ENCODE measurements around the gene GALR1. TPM values are rescaled to one million over a fixed set of nuclear protein-coding genes. Genes with fewer than 3 reads are reported as not detected.

Gene GALR1, protein sequence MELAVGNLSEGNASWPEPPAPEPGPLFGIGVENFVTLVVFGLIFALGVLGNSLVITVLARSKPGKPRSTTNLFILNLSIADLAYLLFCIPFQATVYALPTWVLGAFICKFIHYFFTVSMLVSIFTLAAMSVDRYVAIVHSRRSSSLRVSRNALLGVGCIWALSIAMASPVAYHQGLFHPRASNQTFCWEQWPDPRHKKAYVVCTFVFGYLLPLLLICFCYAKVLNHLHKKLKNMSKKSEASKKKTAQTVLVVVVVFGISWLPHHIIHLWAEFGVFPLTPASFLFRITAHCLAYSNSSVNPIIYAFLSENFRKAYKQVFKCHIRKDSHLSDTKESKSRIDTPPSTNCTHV
- 0.75 TPM for polyA plus RNA-seq (2013, experiment 1 of 2)
- under 0.01 TPM for polyA plus RNA-seq (2013, experiment 2 of 2)

DNA sequence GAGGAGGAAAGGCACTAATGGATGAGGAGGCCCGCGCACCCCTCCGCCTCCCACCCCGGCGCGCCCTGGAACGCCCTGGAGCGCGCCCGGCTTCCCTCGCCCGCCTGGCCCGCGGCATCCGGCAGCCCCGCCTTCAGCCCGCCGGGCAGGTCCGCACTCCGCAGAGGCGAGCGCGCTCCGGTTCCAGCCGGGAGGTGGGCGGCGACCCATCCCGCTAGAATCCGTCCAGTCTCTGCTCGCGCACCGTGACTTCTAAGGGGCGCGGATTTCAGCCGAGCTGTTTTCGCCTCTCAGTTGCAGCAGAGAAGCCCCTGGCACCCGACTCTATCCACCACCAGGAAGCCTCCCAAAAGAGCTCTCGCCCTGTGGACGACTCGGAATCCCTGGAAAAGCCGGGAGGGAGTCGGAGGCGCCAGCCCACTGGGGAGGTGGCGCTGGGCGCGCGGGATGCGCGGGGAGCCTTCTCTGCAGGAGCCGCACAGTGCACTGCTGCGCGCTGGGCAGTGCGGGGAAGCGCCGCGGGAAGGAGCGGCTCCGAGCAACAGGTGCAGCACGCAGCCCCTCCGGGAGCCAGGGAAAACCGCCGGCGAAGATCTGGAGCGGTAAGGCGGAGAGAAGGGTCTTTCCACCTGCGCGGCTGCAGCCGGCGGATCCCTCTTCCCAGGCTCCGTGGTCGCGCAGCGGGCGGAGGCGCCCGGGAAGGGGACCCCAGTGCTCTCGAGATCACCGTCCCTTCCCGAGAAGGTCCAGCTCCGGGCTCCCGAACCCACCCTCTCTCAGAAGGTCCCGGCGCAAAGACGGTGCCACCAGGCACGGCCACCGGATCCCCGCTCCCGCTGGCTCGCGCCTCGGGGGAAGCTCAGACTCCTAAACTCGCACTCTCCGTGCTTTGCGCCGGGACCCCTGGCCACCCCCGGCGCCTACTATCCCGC, at the start of gene GALR1:
GALR1 (plus strand) TSS at position 280 of the 932 bp plus-strand sequence. CDS start 701 bp downstream, outside the sequence.
- H3K4me3 ChIP-seq (ENCODE audit: low read length) = peak within 1 kb of the TSS; percentile 59
- H3K9ac ChIP-seq (ENCODE audit: low read depth, low read length) = peak within 1 kb of the TSS; percentile 7; the same call in 1 of the 2 replicates
- H3K36me3 ChIP-seq (ENCODE audit: insufficient read depth, low read length) = no peaks in the 10 kb centered on the region
- under 1% methylated on average over 98 of the region's 98 CpGs for WGBS
- H3K27me3 ChIP-seq (ENCODE audit: insufficient read depth, low read length) = peaks cover 69% of the 10 kb centered on the region
- peaks cover 10% of the 10 kb centered on the region; the same call in 1 of the 2 replicates for H3K9me3 ChIP-seq (ENCODE audit: insufficient read depth, low read depth, low read length)
- peaks cover 16% of the 10 kb centered on the region; the same call in 1 of the 2 replicates for H3K4me1 ChIP-seq (ENCODE audit: insufficient read depth, low read length)
- H3K27ac ChIP-seq (ENCODE audit: low read depth, low read length) = no peak within 1 kb of the TSS

DNA sequence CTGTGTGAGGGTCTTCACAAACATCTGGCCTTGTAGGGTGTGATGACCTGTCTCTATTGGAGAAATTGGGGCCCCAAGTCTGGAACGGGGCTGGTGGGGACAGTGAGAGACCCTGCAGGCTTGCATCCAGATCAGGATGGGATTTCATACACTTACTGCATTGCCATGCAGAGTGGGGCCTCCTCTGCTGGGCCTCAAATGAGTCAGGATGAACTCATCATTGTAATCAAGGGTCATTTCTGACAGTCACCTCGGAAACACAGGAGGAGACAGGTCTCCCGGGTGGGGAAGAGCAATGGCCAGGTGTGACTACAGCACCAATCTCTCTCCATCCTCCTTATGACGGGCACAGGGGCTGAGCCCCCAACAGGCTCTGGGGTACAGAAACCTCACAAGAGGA, 48.1 kb upstream of the GALR1 start:
- Histone ChIP-seq H3K9ac (ENCODE audit: low read depth, low read length) (no peak overlapping the region), H3K27me3 (ENCODE audit: insufficient read depth, low read length) (no peaks in the 10 kb centered on the region), H3K4me1 (ENCODE audit: insufficient read depth, low read length) (no peaks in the 10 kb centered on the region; the same call in 1 of the 2 replicates), H3K36me3 (ENCODE audit: insufficient read depth, low read length) (no peaks in the 10 kb centered on the region), H3K4me3 (ENCODE audit: low read length) (no peak overlapping the region), H3K9me3 (ENCODE audit: insufficient read depth, low read depth, low read length) (no peaks in the 10 kb centered on the region), H3K27ac (ENCODE audit: low read depth, low read length) (no peak overlapping the region)
- 92% methylated on average over 4 of the region's 4 CpGs for WGBS

DNA sequence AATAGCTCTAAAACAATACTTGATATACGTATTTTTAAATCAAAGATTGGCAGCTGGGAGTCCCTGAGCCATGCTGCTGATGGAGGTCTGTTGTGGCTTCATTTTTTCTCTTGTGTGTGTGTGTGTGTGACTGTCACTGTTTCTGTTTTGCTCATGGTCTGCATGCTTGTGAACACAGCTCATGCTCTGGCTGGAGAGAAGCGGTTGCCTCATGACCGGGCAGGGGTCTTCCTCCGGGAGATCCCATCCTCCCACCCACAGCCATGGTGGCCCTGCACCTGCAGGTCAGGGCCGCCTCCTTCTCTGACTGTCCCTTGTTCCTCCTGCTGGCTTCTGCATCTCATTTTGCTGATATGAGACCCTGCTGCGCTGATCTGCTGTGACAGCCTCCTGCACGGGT, 47.3 kb upstream of the GALR1 start:
- Histone ChIP-seq H3K4me3 (ENCODE audit: low read length) (no peak overlapping the region), H3K9ac (ENCODE audit: low read depth, low read length) (no peak overlapping the region), H3K36me3 (ENCODE audit: insufficient read depth, low read length) (no peaks in the 10 kb centered on the region), H3K27me3 (ENCODE audit: insufficient read depth, low read length) (no peaks in the 10 kb centered on the region), H3K9me3 (ENCODE audit: insufficient read depth, low read depth, low read length) (no peaks in the 10 kb centered on the region), H3K4me1 (ENCODE audit: insufficient read depth, low read length) (no peaks in the 10 kb centered on the region), H3K27ac (ENCODE audit: low read depth, low read length) (no peak overlapping the region)
- WGBS = 97% methylated on average over 7 of the region's 7 CpGs

DNA sequence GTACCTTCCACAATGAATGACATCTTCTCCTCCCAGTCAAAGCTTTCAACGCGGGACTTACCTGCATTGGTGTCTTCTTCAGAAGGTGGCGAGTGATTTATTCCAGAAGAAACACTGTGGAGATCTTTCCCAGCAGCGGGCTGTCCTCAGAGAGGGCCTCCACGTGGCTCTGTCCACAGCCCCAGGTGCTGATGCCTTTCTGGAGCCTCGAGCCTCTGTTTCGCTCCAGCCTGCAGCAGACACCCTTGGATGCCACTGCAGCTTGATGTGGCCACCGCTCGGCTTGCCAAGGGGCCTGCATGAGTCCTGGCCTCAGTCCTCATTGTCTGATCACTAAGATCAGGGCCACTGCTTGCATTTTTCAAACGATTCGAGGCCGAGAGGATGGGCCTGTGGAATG, 46.6 kb upstream of the GALR1 start:
- Histone ChIP-seq H3K9me3 (ENCODE audit: insufficient read depth, low read depth, low read length) (no peaks in the 10 kb centered on the region), H3K27ac (ENCODE audit: low read depth, low read length) (no peak overlapping the region), H3K4me3 (ENCODE audit: low read length) (no peak overlapping the region), H3K4me1 (ENCODE audit: insufficient read depth, low read length) (no peaks in the 10 kb centered on the region), H3K27me3 (ENCODE audit: insufficient read depth, low read length) (no peaks in the 10 kb centered on the region), H3K9ac (ENCODE audit: low read depth, low read length) (no peak overlapping the region), H3K36me3 (ENCODE audit: insufficient read depth, low read length) (no peaks in the 10 kb centered on the region)
- WGBS = 82% methylated on average over 12 of the region's 12 CpGs

DNA sequence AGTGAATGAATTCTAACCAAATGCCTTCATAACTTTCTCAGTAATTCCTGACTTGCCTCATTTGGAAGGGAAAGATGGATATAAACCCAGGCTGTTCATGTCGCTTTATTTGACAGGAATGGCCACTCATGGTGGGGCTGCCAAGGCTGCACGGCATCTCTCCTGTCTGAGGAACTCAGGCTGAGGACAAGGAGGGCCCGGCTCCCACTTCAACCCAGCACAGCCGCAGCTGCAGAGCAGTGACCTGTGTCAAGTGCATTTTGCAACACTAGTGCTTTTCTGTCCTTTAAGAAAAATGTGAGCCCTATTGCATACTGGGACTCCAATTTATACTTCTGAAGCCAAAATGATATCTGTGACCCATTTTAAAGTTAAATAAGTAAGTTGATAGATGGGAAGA, 45.8 kb upstream of the GALR1 start:
- Histone ChIP-seq H3K9me3 (ENCODE audit: insufficient read depth, low read depth, low read length) (no peaks in the 10 kb centered on the region), H3K27ac (ENCODE audit: low read depth, low read length) (no peak overlapping the region), H3K36me3 (ENCODE audit: insufficient read depth, low read length) (no peaks in the 10 kb centered on the region), H3K9ac (ENCODE audit: low read depth, low read length) (no peak overlapping the region), H3K27me3 (ENCODE audit: insufficient read depth, low read length) (no peaks in the 10 kb centered on the region), H3K4me3 (ENCODE audit: low read length) (no peak overlapping the region), H3K4me1 (ENCODE audit: insufficient read depth, low read length) (no peaks in the 10 kb centered on the region)
- WGBS = 96% methylated on average over 4 of the region's 4 CpGs

DNA sequence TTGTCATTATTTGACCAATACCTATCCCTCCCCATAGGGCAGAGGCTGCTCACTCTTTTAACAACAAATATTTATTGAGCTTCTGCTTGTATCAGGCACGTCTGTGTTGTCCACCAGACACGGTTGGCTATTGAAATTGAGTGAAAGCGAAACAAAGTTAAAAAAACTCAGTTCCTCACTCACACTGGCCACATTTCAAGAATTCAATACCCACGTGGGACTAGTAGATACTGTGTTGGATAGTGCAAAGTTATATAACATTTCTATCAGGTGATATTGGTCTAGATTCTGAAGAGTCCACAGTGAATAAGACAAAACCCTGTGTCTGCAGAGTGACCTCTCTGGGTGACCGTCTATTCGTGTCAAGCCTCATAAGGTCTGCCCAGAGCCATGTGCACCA, 43.9 kb upstream of the GALR1 start:
- Histone ChIP-seq H3K4me1 (ENCODE audit: insufficient read depth, low read length) (no peaks in the 10 kb centered on the region), H3K27ac (ENCODE audit: low read depth, low read length) (no peak overlapping the region)
- 94% methylated on average over 6 of the region's 6 CpGs for WGBS

DNA sequence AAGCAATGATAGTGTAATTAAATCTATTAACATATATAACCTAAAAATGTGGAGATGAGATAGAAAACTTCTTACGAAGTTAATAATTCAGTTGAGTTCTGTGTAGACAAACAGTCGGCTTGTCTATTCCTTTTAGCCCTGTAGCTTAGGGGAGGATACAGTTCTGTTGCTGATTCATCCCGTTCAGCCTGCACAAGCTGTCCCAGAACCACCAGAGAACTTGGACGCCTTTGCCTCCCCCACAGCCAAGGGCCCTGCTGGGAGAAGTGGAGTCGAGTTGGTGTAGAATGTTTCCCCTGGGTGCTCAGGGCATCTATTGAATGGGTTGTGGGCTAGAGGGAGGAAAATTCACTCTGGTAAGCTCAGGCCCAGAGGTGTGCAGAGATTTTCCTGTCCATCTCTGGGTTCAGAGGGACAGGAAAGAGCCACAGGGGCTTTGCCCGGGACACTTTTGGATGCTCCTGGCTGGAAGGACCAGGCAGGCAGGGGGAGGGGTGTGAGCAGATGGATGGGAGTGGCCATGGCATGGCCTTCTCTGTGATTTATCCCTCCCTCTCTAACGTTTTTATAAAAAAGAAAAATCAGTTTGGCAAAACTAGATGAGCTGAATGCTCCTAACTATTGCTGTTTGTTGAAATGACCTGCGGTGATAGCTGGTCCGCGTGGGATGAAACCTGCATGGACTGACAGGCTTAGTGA, 42.8 kb upstream of the GALR1 start:
- H3K9me3 ChIP-seq (ENCODE audit: insufficient read depth, low read depth, low read length) = no peaks in the 10 kb centered on the region
- H3K27ac ChIP-seq (ENCODE audit: low read depth, low read length) = no peak overlapping the region
- peaks cover 3% of the 10 kb centered on the region; the same call in 1 of the 2 replicates for H3K4me1 ChIP-seq (ENCODE audit: insufficient read depth, low read length)
- 92% methylated on average over 10 of the region's 10 CpGs for WGBS
- no peaks in the 10 kb centered on the region for H3K36me3 ChIP-seq (ENCODE audit: insufficient read depth, low read length)
- H3K4me3 ChIP-seq (ENCODE audit: low read length) = no peak overlapping the region
- H3K27me3 ChIP-seq (ENCODE audit: insufficient read depth, low read length) = no peaks in the 10 kb centered on the region
- H3K9ac ChIP-seq (ENCODE audit: low read depth, low read length) = no peak overlapping the region

More for the DNA sequence above, 43.9 kb upstream of the GALR1 start:
- Histone ChIP-seq H3K4me3 (ENCODE audit: low read length) (no peak overlapping the region), H3K36me3 (ENCODE audit: insufficient read depth, low read length) (no peaks in the 10 kb centered on the region), H3K9ac (ENCODE audit: low read depth, low read length) (no peak overlapping the region), H3K27me3 (ENCODE audit: insufficient read depth, low read length) (no peaks in the 10 kb centered on the region), H3K9me3 (ENCODE audit: insufficient read depth, low read depth, low read length) (no peaks in the 10 kb centered on the region)

DNA sequence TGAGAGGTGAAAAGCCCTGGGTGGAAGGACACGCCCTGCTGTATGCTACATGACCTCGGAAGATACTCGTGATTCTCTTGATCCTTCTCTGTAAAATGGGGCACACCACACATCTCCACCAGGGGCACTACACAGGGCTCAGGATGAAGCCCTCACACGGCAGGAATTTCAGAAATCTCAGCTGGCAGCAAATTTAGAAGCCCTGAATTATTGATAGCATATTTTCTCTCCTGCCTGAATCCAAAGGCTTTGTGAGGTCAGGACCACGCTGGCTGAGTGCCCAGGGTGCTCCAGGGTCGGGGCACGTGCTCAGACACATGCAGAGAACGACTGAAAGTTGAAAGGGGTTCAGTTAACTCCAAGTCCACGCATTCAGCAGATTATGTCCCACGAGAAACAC, 42.1 kb upstream of the GALR1 start:
- H3K36me3 ChIP-seq (ENCODE audit: insufficient read depth, low read length) = no peaks in the 10 kb centered on the region
- WGBS = 72% methylated on average over 10 of the region's 10 CpGs
- no peaks in the 10 kb centered on the region for H3K27me3 ChIP-seq (ENCODE audit: insufficient read depth, low read length)
- H3K9ac ChIP-seq (ENCODE audit: low read depth, low read length) = no peak overlapping the region
- H3K4me1 ChIP-seq (ENCODE audit: insufficient read depth, low read length) = peaks cover 3% of the 10 kb centered on the region; the same call in 1 of the 2 replicates
- no peaks in the 10 kb centered on the region for H3K9me3 ChIP-seq (ENCODE audit: insufficient read depth, low read depth, low read length)
- H3K27ac ChIP-seq (ENCODE audit: low read depth, low read length) = no peak overlapping the region
- no peak overlapping the region for H3K4me3 ChIP-seq (ENCODE audit: low read length)

DNA sequence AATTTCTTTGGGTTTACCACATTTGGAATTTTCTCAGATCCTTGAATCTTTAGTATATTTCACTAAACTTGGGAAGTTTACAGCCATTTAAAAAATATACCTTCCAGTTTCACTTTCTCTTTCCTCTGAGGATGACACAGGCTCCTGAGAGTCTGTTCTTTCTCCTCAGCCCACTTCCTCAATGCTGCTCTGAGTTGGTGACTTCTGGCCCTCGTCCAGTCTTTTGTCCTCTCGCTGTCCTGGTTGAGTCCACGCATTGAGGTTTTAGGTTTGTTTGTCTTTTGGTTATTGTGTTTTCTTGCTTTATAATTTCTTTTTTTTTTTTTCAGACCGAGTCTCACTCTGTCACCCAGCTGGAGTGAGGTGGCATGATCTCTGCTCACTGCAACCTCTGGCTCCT, 40.7 kb upstream of the GALR1 start:
- Histone ChIP-seq H3K4me3 (ENCODE audit: low read length) (no peak overlapping the region), H3K4me1 (ENCODE audit: insufficient read depth, low read length) (peaks cover 3% of the 10 kb centered on the region; the same call in 1 of the 2 replicates), H3K9ac (ENCODE audit: low read depth, low read length) (no peak overlapping the region), H3K27me3 (ENCODE audit: insufficient read depth, low read length) (no peaks in the 10 kb centered on the region), H3K36me3 (ENCODE audit: insufficient read depth, low read length) (no peaks in the 10 kb centered on the region), H3K9me3 (ENCODE audit: insufficient read depth, low read depth, low read length) (no peaks in the 10 kb centered on the region), H3K27ac (ENCODE audit: low read depth, low read length) (no peak overlapping the region)
- WGBS = 88% methylated on average over 4 of the region's 4 CpGs

DNA sequence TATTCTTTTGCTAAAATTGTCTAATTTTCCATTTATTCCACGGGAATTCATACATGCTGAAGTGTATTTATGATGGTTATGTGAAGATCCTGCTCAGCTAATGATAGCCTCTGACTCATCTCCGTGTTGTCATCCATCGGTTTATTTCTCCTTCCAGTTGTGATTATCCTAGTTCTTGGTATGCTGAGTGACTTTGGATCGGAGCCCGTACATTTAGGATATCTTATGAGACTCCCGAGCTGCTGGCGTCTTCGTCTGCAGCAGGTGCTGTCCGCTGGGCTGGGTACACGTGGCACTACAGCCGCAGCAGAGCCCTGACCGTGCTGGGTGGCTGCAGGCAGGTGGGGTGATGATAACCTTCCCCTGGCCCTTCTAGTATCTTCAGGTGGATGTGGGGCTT, 40.1 kb upstream of the GALR1 start:
- no peaks in the 10 kb centered on the region for H3K27me3 ChIP-seq (ENCODE audit: insufficient read depth, low read length)
- H3K9ac ChIP-seq (ENCODE audit: low read depth, low read length) = no peak overlapping the region
- no peak overlapping the region for H3K4me3 ChIP-seq (ENCODE audit: low read length)
- no peaks in the 10 kb centered on the region for H3K9me3 ChIP-seq (ENCODE audit: insufficient read depth, low read depth, low read length)
- H3K36me3 ChIP-seq (ENCODE audit: insufficient read depth, low read length) = no peaks in the 10 kb centered on the region
- no peak overlapping the region for H3K27ac ChIP-seq (ENCODE audit: low read depth, low read length)
- peaks cover 3% of the 10 kb centered on the region; the same call in 1 of the 2 replicates for H3K4me1 ChIP-seq (ENCODE audit: insufficient read depth, low read length)
- WGBS = 95% methylated on average over 12 of the region's 12 CpGs
